Measurements from ENCODE around the gene INPPL1.

GRCh38 chr11:72274435-72274834 is 49.9 kb downstream of the INPPL1 start:
- TF ChIP-seq POLR2A (IDR thresholded peaks at IDR 0.05; ENCODE audit: low read depth, low read length) (no peak), TAF1 (IDR thresholded peaks at IDR 0.05; ENCODE audit: borderline replicate concordance, low read depth, low read length) (no peak), POLR2AphosphoS5 (IDR thresholded peaks at IDR 0.05; ENCODE audit: low read depth, low read length) (no peak)
